Measurements from ENCODE around the gene PDE4A.
A peak's percentile ranks its signal among the peaks of the same experiment; 100 is the strongest.
"Not testable (repeated sequence)": the region's sequence is repeated elsewhere in the genome, so short reads cannot be mapped to it uniquely, and the experiment has no call there.

The PDE4A gene

GRCh38 chr19:10420444-10421239 lies at the start of gene PDE4A:
PDE4A (plus strand) TSS chr19:10420538; CDS start chr19:10420765, 227 bp downstream.
- DNase-seq (ENCODE audit: low read depth, low spot score), result no peak
- Histone ChIP-seq H3K4me3 (peak within 1 kb of the TSS; percentile 100), H3K36me3 (ENCODE audit: insufficient read depth, low read length) (no peaks in the 10 kb centered on the region), H3K27ac (peak within 1 kb of the TSS; percentile 96), H3K9ac (ENCODE audit: insufficient read length) (peak within 1 kb of the TSS; percentile 78), H3K9me3 (ENCODE audit: low read depth, low read length) (no peaks in the 10 kb centered on the region)
- TF ChIP-seq EZH2 (IDR thresholded peaks at IDR 0.05) (no peak), FOXP2 (optimal IDR thresholded peaks at IDR 0.05; ENCODE audit: control extremely low read depth, extremely low read length, insufficient read depth) (peak; percentile 54)

GRCh38 chr19:10372690-10373089 lies 47.6 kb upstream of the PDE4A start:
- no peak for DNase-seq (ENCODE audit: low read depth, low spot score)
- no peak overlapping the region for H3K4me3 ChIP-seq
- H3K36me3 ChIP-seq (ENCODE audit: insufficient read depth, low read length), result peaks cover 13% of the 10 kb centered on the region; the same call in 1 of the 2 replicates
- no peak overlapping the region for H3K9ac ChIP-seq (ENCODE audit: insufficient read length)
- TF ChIP-seq POLR2AphosphoS5 (IDR thresholded peaks at IDR 0.05; ENCODE audit: borderline replicate concordance, low read depth, low read length), result no peak
- no peak for TF ChIP-seq FOXP2 (optimal IDR thresholded peaks at IDR 0.05; ENCODE audit: control extremely low read depth, extremely low read length, insufficient read depth)
- TF ChIP-seq EZH2 (IDR thresholded peaks at IDR 0.05), result no peak
- no peaks in the 10 kb centered on the region for H3K9me3 ChIP-seq (ENCODE audit: low read depth, low read length)
- no peak overlapping the region for H3K27ac ChIP-seq

GRCh38 chr19:10374931-10375330 lies 45.4 kb upstream of the PDE4A start:
- no peak overlapping the region for H3K9ac ChIP-seq (ENCODE audit: insufficient read length)
- no peak for TF ChIP-seq FOXP2 (optimal IDR thresholded peaks at IDR 0.05; ENCODE audit: control extremely low read depth, extremely low read length, insufficient read depth)
- no peak for TF ChIP-seq EZH2 (IDR thresholded peaks at IDR 0.05)
- no peak for TF ChIP-seq POLR2AphosphoS5 (IDR thresholded peaks at IDR 0.05; ENCODE audit: borderline replicate concordance, low read depth, low read length)
- no peaks in the 10 kb centered on the region for H3K9me3 ChIP-seq (ENCODE audit: low read depth, low read length)
- no peak overlapping the region for H3K27ac ChIP-seq
- DNase-seq (ENCODE audit: low read depth, low spot score), result no peak
- H3K36me3 ChIP-seq (ENCODE audit: insufficient read depth, low read length), result peaks cover 3% of the 10 kb centered on the region; the same call in 1 of the 2 replicates
- no peak overlapping the region for H3K4me3 ChIP-seq

- not testable (repeated sequence) for H3K9me3 ChIP-seq (ENCODE audit: low read depth, low read length); H3K4me3 ChIP-seq; DNase-seq (ENCODE audit: low read depth, low spot score); H3K36me3 ChIP-seq (ENCODE audit: insufficient read depth, low read length); H3K27ac ChIP-seq; H3K9ac ChIP-seq (ENCODE audit: insufficient read length)
These were observed 43.1 kb upstream of the PDE4A start for GRCh38 chr19:10377140-10377640.

GRCh38 chr19:10378124-10378523 lies 42.2 kb upstream of the PDE4A start:
- Histone ChIP-seq H3K9me3 (ENCODE audit: low read depth, low read length) (no peaks in the 10 kb centered on the region), H3K4me3 (no peak overlapping the region), H3K27ac (no peak overlapping the region), H3K36me3 (ENCODE audit: insufficient read depth, low read length) (peaks cover 3% of the 10 kb centered on the region; the same call in 1 of the 2 replicates), H3K9ac (ENCODE audit: insufficient read length) (no peak overlapping the region)
- DNase-seq (ENCODE audit: low read depth, low spot score), result no peak
- TF ChIP-seq FOXP2 (optimal IDR thresholded peaks at IDR 0.05; ENCODE audit: control extremely low read depth, extremely low read length, insufficient read depth) (no peak), POLR2AphosphoS5 (IDR thresholded peaks at IDR 0.05; ENCODE audit: borderline replicate concordance, low read depth, low read length) (no peak), EZH2 (IDR thresholded peaks at IDR 0.05) (no peak)

GRCh38 chr19:10379880-10380312 lies 40.4 kb upstream of the PDE4A start:
- no peaks in the 10 kb centered on the region for H3K9me3 ChIP-seq (ENCODE audit: low read depth, low read length)
- peak overlapping the region; percentile 95 for H3K4me3 ChIP-seq
- no peak for DNase-seq (ENCODE audit: low read depth, low spot score)
- TF ChIP-seq POLR2AphosphoS5 (IDR thresholded peaks at IDR 0.05; ENCODE audit: borderline replicate concordance, low read depth, low read length), result no peak
- TF ChIP-seq EZH2 (IDR thresholded peaks at IDR 0.05), result no peak
- no peak for TF ChIP-seq FOXP2 (optimal IDR thresholded peaks at IDR 0.05; ENCODE audit: control extremely low read depth, extremely low read length, insufficient read depth)
- peak overlapping the region; percentile 16; the same call in 1 of the 2 replicates for H3K27ac ChIP-seq
- peaks cover 3% of the 10 kb centered on the region; the same call in 1 of the 2 replicates for H3K36me3 ChIP-seq (ENCODE audit: insufficient read depth, low read length)
- H3K9ac ChIP-seq (ENCODE audit: insufficient read length), result peak overlapping the region; percentile 87

- no peaks in the 10 kb centered on the region for H3K9me3 ChIP-seq (ENCODE audit: low read depth, low read length)
- peak; percentile 91 for TF ChIP-seq POLR2AphosphoS5 (IDR thresholded peaks at IDR 0.05; ENCODE audit: borderline replicate concordance, low read depth, low read length)
- no peak for TF ChIP-seq FOXP2 (optimal IDR thresholded peaks at IDR 0.05; ENCODE audit: control extremely low read depth, extremely low read length, insufficient read depth)
- TF ChIP-seq EZH2 (IDR thresholded peaks at IDR 0.05), result no peak
- peaks cover 3% of the 10 kb centered on the region; the same call in 1 of the 2 replicates for H3K36me3 ChIP-seq (ENCODE audit: insufficient read depth, low read length)
- H3K27ac ChIP-seq, result peak within 1 kb of the TSS; percentile 37
- peak within 1 kb of the TSS; percentile 87 for H3K9ac ChIP-seq (ENCODE audit: insufficient read length)
- peak; percentile 89 for DNase-seq (ENCODE audit: low read depth, low spot score)
- peak within 1 kb of the TSS; percentile 95 for H3K4me3 ChIP-seq
These were observed 39.8 kb upstream of the PDE4A start, which contains the start of gene TYK2 for GRCh38 chr19:10380313-10381102. TYK2 (minus strand) TSS chr19:10380572; CDS start chr19:10378406, 2,166 bp downstream.

- H3K36me3 ChIP-seq (ENCODE audit: insufficient read depth, low read length), result not testable (repeated sequence)
These were observed 37.2 kb upstream of the PDE4A start for GRCh38 chr19:10383223-10383499.

More at GRCh38 chr19:10383223-10383499, 37.2 kb upstream of the PDE4A start:
- not testable (repeated sequence) for H3K9ac ChIP-seq (ENCODE audit: insufficient read length); H3K27ac ChIP-seq; H3K9me3 ChIP-seq (ENCODE audit: low read depth, low read length); H3K4me3 ChIP-seq; DNase-seq (ENCODE audit: low read depth, low spot score)

Data from SK-N-MC (cell line).